Activated CD4-positive, alpha-beta memory T cell treated with anti-CD3 and anti-CD28 coated beads, Interleukin-2, amount 10 ng/mL, durations not matched to agents 7 days and 5 days (primary cell): ENCODE measurements around the gene ZMYND8. TPM values are rescaled to one million over a fixed set of nuclear protein-coding genes. Genes with fewer than 3 reads are reported as not detected.
"Not testable (repeated sequence)": the region's sequence is repeated elsewhere in the genome, so short reads cannot be mapped to it uniquely, and the experiment has no call there.

ENCODE experiments used
- CTCF ChIA-PET: fragments of 350-600 bp; sonication (Branson Sonifier 250); formaldehyde crosslinking; loops from one replicate; lab custom pipeline; 2021; ENCODE audit warnings: antibody characterized with exemption, inconsistent platforms; lab: Charles Lee
- POLR2A ChIA-PET: fragments of 350-600 bp; sonication (Branson Sonifier 250); formaldehyde crosslinking; loops from one replicate; lab custom pipeline; 2021; ENCODE audit warnings: antibody characterized with exemption; lab: Charles Lee
- DNase-seq: peaks from one replicate; pipeline ENCODE4 v3.0.0-alpha.2; 2020
- H3K27ac Mint-ChIP-seq: one replicate; pipeline ENCODE4 v1.8.0; 2021; ENCODE audit warnings: mild to moderate bottlenecking, mixed read lengths
- H3K27me3 Mint-ChIP-seq: one replicate; pipeline ENCODE4 v1.8.0; 2021; ENCODE audit warnings: mixed read lengths
- H3K36me3 Mint-ChIP-seq: one replicate; pipeline ENCODE4 v1.8.0; 2021; ENCODE audit warnings: low read depth, mixed read lengths
- H3K4me1 Mint-ChIP-seq: one replicate; pipeline ENCODE4 v1.8.0; 2021; ENCODE audit warnings: mixed read lengths
- H3K4me3 Mint-ChIP-seq: one replicate; pipeline ENCODE4 v1.8.0; 2021; ENCODE audit warnings: mild to moderate bottlenecking, mixed read lengths
- H3K9me3 Mint-ChIP-seq: one replicate; pipeline ENCODE4 v1.8.0; 2021; ENCODE audit warnings: mixed read lengths
- total RNA-seq, 2 experiments: library from RNA; stranded (reverse); gene quantifications; one replicate each; pipeline ENCODE4 v1.2.3, GENCODE V29; 2021

Gene ZMYND8
- total RNA-seq, 2 experiments from 2014 or later: 37.8 to 44.2 TPM

DNA sequence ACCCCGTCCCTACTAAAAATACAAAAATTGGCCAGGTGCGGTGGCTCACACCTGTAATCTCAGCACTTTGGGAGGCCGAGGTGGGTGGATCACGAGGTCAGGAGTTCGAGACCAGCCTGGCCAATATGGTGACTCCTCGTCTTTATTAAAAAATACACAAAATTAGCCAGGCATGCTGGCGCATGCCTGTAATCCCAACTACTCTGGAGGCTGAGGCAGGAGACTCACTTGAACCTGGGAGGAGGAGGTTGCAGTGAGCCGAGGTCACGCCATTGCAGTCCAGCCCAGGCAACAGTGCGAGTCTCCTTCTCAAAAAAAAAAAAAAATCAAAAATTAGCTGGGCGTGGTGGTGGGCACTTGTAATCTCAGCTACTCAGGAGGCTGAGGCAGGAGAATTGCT lies 9.8 kb upstream of the ZMYND8 start:
- H3K4me3 Mint-ChIP-seq, H3K9me3 Mint-ChIP-seq, H3K27ac Mint-ChIP-seq, H3K36me3 Mint-ChIP-seq, H3K4me1 Mint-ChIP-seq, H3K27me3 Mint-ChIP-seq, DNase-seq: not testable (repeated sequence)
- CTCF ChIA-PET: interaction anchor here (1.0 to 1.3 kb wide), 2 partner anchors 18 to 93 kb away, joined by 4 to 6 read pairs; no protein-coding TSS in a partner anchor
- POLR2A ChIA-PET: interaction anchor here (1.8 kb wide), 1 partner anchor 10 kb away, joined by 6 read pairs; the partner anchor contains the start of gene ZMYND8

GRCh38 chr20:47365023-47365764 lies 8.7 kb upstream of the ZMYND8 start:
- Mint-ChIP-seq H3K27me3 (peaks cover 9% of the 10 kb centered on the region), H3K27ac (no peak overlapping the region), H3K36me3 (no peaks in the 10 kb centered on the region), H3K4me3 (no peak overlapping the region), H3K9me3 (no peaks in the 10 kb centered on the region), H3K4me1 (peaks cover 10% of the 10 kb centered on the region)
- ChIA-PET POLR2A (interaction anchor here (1.0 to 1.4 kb wide), 2 partner anchors 9 to 15 kb away, joined by 3 read pairs; partner anchors contain the start of gene ZMYND8), CTCF (no interaction called here)
- DNase-seq: no peak

DNA sequence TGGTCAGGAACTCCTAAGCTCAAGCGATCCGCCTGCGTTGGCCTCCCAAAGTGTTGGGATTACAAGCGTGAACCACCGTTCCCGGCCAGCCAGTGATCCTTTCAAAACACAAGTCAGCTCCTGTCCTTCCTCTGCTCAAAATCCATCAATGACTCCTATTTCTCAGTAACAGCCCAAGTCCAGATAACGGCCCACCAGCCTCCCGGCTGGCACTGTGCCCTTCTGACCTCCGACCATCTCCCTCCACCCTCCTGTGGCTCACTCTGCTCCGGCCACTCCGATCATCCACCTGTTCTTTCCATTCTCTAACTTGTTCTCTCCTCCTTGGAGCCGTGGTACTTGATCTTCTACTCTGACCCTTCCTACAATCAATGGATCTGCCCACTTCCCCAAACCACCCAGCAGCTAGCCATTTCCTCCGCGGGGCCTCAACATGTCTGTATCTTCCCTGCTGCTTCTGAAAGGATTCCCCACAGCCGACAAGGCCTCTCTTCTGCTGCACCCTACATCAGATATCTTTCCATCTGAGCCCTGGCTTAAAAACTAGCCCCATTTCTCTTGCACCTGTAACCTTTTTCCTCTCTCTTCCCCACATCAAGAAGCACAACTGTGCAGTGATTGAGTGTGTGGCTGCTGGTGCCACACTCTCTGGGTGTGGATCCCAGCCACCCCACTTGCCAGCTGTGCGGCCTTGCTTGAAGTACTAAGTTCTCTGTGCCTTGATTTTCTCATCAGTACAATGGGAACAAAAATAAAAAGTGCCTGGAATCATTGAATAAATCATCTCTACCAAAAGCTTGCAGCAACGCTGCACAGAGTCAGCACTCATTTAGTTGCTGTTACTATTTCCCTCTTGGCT lies 6.1 kb upstream of the ZMYND8 start:
- CTCF ChIA-PET: interaction anchor here (2.4 kb wide), 1 partner anchor 21 kb away, joined by 5 read pairs; no protein-coding TSS in a partner anchor
- H3K27me3 Mint-ChIP-seq: peaks cover 3% of the 10 kb centered on the region
- POLR2A ChIA-PET: interaction anchor here (0.6 to 1.2 kb wide), 3 partner anchors 15 to 180 kb away, joined by 3 read pairs; no protein-coding TSS in a partner anchor

DNA sequence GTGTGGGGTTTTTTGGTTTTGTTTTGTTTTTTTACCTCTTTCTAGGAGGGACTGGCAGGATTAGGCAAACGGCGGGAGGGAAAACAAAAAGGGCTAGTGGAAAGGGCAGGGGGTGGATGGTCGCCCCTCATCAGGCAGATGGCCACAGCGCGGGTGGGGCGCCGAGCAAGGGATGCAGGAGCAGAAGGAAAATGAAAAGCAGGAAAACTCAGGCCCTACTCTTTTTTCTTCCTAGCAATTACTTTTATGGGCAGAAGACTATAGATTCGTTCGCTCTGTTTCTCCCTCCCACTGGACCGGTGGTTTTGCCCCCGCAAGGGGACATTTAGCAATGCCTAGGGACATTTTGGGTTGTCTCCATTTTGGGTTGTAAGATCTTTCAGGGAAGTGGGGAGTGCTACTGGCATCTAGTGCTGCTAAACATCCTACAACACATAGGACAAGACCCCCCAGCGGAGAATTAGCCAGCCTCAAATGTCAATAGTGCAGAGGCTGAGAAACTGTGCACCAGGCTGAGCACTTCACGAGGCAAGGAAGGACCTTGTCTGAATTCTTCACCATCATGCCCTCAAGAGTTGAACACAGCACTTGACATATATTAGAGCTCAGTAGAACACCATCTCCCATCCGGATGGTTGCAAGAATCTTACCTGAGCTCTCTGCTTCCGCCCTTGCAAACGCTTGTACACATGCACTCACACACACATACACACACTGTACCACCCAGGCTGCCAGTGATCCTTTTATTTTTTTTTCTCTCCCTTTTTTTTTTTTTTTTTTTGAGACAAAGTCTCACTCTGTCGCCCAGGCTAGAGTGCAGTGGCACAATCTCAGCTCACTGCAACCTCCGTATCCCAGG lies 4.8 kb upstream of the ZMYND8 start:
- no peaks in the 10 kb centered on the region for H3K9me3 Mint-ChIP-seq
- ChIA-PET CTCF (interaction anchor here (2.4 kb wide), 1 partner anchor 23 kb away, joined by 5 read pairs; no protein-coding TSS in a partner anchor), POLR2A (interaction anchor here (1.1 kb wide), 1 partner anchor 32 kb away, joined by 3 read pairs; no protein-coding TSS in a partner anchor)
- no peaks in the 10 kb centered on the region for H3K36me3 Mint-ChIP-seq
- H3K4me3 Mint-ChIP-seq: no peak overlapping the region
- H3K27me3 Mint-ChIP-seq: peaks cover 3% of the 10 kb centered on the region
- H3K27ac Mint-ChIP-seq: no peak overlapping the region
- peaks cover 34% of the 10 kb centered on the region for H3K4me1 Mint-ChIP-seq
- DNase-seq: no peak

More for the DNA sequence above, 6.1 kb upstream of the ZMYND8 start:
- Mint-ChIP-seq H3K36me3 (no peaks in the 10 kb centered on the region), H3K9me3 (no peaks in the 10 kb centered on the region), H3K4me1 (peaks cover 21% of the 10 kb centered on the region), H3K4me3 (no peak overlapping the region), H3K27ac (no peak overlapping the region)
- no peak for DNase-seq

GRCh38 chr20:47360297-47361056 lies 4.0 kb upstream of the ZMYND8 start:
- POLR2A ChIA-PET: no interaction called here

DNA sequence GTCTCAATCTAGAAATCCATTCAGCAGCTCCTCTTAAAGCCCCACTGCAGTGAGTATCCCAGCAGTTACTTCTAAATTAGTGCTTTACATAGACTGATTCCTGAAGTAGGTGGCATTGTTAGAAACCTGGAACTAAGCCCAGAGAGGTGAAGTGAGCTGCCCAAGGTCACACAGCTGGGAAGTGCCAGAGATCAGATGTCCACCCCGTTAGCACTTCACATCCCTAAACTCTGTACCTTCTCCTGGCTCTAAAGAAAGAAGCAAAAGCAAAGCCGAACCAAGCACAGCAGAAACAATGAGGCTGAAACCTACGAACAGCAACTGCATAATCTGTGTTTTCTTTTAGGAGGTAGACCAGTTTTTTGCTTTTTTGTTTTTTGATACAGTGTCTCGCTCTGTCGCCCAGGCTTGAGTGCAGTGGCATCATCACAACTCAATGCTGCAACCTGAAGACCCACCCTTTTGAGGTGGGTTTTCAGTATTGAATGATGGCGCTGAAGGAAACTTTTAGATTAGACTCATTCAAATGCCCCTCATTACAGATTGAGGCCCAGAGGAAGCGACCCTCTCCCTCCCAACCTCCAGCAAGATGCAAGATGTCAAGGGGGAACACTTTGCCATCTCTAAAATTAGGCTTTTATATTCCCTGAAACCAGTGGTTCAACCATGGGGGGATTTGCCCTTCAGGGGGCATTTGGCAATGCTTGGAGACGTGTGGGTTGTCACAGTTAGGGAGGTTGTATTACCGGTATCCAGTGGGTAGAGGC lies 3.2 kb upstream of the ZMYND8 start:
- ChIA-PET CTCF (interaction anchor here (0.6 to 7.0 kb wide), 2 partner anchors 24 to 1815 kb away, joined by 4 to 59 read pairs; no protein-coding TSS in a partner anchor), POLR2A (interaction anchor here (1.3 to 7.0 kb wide), 4 partner anchors 24 to 142 kb away, joined by 3 to 50 read pairs (median 24); partner anchors contain the start of gene NCOA3)
- Mint-ChIP-seq H3K9me3 (no peaks in the 10 kb centered on the region), H3K27ac (peak overlapping the region; percentile 1), H3K4me1 (peaks cover 29% of the 10 kb centered on the region), H3K4me3 (no peak overlapping the region), H3K27me3 (peaks cover 3% of the 10 kb centered on the region), H3K36me3 (peaks cover 8% of the 10 kb centered on the region)
- no peak for DNase-seq

More at GRCh38 chr20:47360297-47361056, 4.0 kb upstream of the ZMYND8 start:
- no peak for DNase-seq
- Mint-ChIP-seq H3K36me3 (peaks cover under 1% of the 10 kb centered on the region), H3K4me3 (no peak overlapping the region), H3K27me3 (peaks cover 3% of the 10 kb centered on the region), H3K4me1 (peaks cover 34% of the 10 kb centered on the region), H3K27ac (no peak overlapping the region), H3K9me3 (no peaks in the 10 kb centered on the region)
- CTCF ChIA-PET: interaction anchor here (7.0 kb wide), 1 partner anchor 24 kb away, joined by 59 read pairs; no protein-coding TSS in a partner anchor

GRCh38 chr20:47358672-47359529 lies 2.4 kb upstream of the ZMYND8 start:
- ChIA-PET POLR2A (interaction anchor here (1.1 to 7.0 kb wide), 8 partner anchors 9 to 143 kb away, joined by 3 to 53 read pairs (median 4); partner anchors contain the start of gene NCOA3), CTCF (interaction anchor here (0.6 to 7.0 kb wide), 3 partner anchors 25 to 1816 kb away, joined by 4 to 59 read pairs (median 34); no protein-coding TSS in a partner anchor)
- peak overlapping the region; percentile 12 for H3K27ac Mint-ChIP-seq
- H3K4me1 Mint-ChIP-seq: peaks cover 29% of the 10 kb centered on the region
- no peak overlapping the region for H3K4me3 Mint-ChIP-seq
- peaks cover 3% of the 10 kb centered on the region for H3K27me3 Mint-ChIP-seq
- no peaks in the 10 kb centered on the region for H3K9me3 Mint-ChIP-seq
- H3K36me3 Mint-ChIP-seq: peaks cover 12% of the 10 kb centered on the region
- no peak for DNase-seq

GRCh38 chr20:47358039-47358671 lies 1.7 kb upstream of the ZMYND8 start:
- Mint-ChIP-seq H3K4me1 (peaks cover 29% of the 10 kb centered on the region), H3K36me3 (peaks cover 12% of the 10 kb centered on the region), H3K9me3 (no peaks in the 10 kb centered on the region), H3K4me3 (peak overlapping the region; percentile 81), H3K27me3 (peaks cover 3% of the 10 kb centered on the region), H3K27ac (peak overlapping the region; percentile 94)
- CTCF ChIA-PET: interaction anchor here (0.5 to 7.0 kb wide), 3 partner anchors 26 to 283 kb away, joined by 3 to 59 read pairs (median 34); no protein-coding TSS in a partner anchor
- no peak for DNase-seq
- POLR2A ChIA-PET: interaction anchor here (1.1 to 7.0 kb wide), 9 partner anchors 10 to 1688 kb away, joined by 3 to 53 read pairs (median 4); partner anchors contain the start of genes CSE1L and NCOA3

- DNase-seq: peak; percentile 65
- H3K27me3 Mint-ChIP-seq: peaks cover 1% of the 10 kb centered on the region
- no peaks in the 10 kb centered on the region for H3K9me3 Mint-ChIP-seq
- H3K27ac Mint-ChIP-seq: peak overlapping the region; percentile 94
- peaks cover 12% of the 10 kb centered on the region for H3K36me3 Mint-ChIP-seq
- peaks cover 25% of the 10 kb centered on the region for H3K4me1 Mint-ChIP-seq
- peak overlapping the region; percentile 81 for H3K4me3 Mint-ChIP-seq
- ChIA-PET CTCF (interaction anchor here (0.5 to 7.0 kb wide), 8 partner anchors 23 to 307 kb away, joined by 3 to 59 read pairs (median 6); partner anchors contain the start of gene NCOA3), POLR2A (interaction anchor here (1.0 to 7.0 kb wide), 17 partner anchors 8 to 1688 kb away, joined by 3 to 53 read pairs (median 6); partner anchors contain the start of genes CSE1L and NCOA3)
Measured at GRCh38 chr20:47357296-47358038, 968 bp upstream of the ZMYND8 start.
